Spleen (tissue), 7 donors: ENCODE data around the gene OLIG2.

Experiments
- POLR2A ChIP-seq, 3 donors: fragments of 450-650 bp; IDR thresholded peaks; one replicate each; pipeline ENCODE4 v1.5.1; 2017; ENCODE audit warnings: antibody characterized with exemption in 3 of 3, mild to moderate bottlenecking in 1 of 3
- TF ChIP-seq, protein P1 (sequence below), 11 experiments: fragments of 200-600 bp in 7 of 11; fragments of 450-650 bp in 4 of 11; sonication (generic) in 4 of 11; IDR thresholded peaks in 8 of 11; conservative IDR thresholded peaks in 3 of 11; 1 replicate in 7 of 11; 2 replicates in 4 of 11; pipeline versions ENCODE4 v1.4.0 to v1.8.0; 2016 to 2021; ENCODE audit warnings: antibody characterized with exemption in 11 of 11, inconsistent platforms in 4 of 11, mild to moderate bottlenecking in 1 of 11
- donor health status: DM: no; HTN: no; CAD: no; lungs with moderate emphysema.
- donor health status: DM: no; HTN: no; CAD: no.
- donor health status: DM: no; HTN: no; CAD: no.

DNA sequence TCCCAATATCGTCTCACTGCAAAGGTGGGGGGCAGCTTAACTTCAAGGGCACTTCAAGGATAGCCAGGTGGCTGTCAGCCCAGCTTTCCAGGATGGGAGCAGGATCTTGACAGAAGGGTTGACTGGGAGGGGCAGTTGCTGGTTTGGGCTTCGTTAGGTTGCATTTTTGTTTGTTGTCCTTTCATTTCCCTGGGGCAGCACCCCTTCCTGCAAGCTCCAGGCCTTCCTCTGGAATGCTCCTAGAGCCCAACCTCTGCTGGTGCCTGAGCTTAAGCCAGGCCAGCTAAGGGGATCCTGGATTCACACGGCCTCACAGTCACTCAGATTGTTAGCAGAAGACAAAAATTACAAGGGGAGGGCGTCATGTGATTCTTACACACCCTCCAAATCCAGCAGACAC lies 4.1 kb upstream of the OLIG2 start:
- TF ChIP-seq POLR2A (IDR thresholded peaks at IDR 0.05), result no peak
- TF ChIP-seq, protein P1, sequence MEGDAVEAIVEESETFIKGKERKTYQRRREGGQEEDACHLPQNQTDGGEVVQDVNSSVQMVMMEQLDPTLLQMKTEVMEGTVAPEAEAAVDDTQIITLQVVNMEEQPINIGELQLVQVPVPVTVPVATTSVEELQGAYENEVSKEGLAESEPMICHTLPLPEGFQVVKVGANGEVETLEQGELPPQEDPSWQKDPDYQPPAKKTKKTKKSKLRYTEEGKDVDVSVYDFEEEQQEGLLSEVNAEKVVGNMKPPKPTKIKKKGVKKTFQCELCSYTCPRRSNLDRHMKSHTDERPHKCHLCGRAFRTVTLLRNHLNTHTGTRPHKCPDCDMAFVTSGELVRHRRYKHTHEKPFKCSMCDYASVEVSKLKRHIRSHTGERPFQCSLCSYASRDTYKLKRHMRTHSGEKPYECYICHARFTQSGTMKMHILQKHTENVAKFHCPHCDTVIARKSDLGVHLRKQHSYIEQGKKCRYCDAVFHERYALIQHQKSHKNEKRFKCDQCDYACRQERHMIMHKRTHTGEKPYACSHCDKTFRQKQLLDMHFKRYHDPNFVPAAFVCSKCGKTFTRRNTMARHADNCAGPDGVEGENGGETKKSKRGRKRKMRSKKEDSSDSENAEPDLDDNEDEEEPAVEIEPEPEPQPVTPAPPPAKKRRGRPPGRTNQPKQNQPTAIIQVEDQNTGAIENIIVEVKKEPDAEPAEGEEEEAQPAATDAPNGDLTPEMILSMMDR (IDR thresholded peaks at IDR 0.05 in 8 of 11, conservative IDR thresholded peaks at IDR 0.05 in 3 of 11), result no peak
